Heart left ventricle (tissue), 16 donors: Measurements from ENCODE around the gene MAPT. TPM values are rescaled to one million over a fixed set of nuclear protein-coding genes. Genes with fewer than 3 reads are reported as not detected.

Source experiments
- ATAC-seq, 4 donors: fragments of 200-7000 bp; cut with Tn5 transposase; one replicate each; pipeline ENCODE4 v1.9.1; 2020 to 2022; ENCODE audit warnings: moderate library complexity in 4 of 4, mild to moderate bottlenecking in 3 of 4, moderate number of reproducible peaks in 1 of 4
- DNase-seq, 5 donors: peaks; one replicate each; pipeline ENCODE4 v3.0.0-alpha.2; 2020
- H3K27ac ChIP-seq, 12 donors: fragments of 200-600 bp; sonication (generic) in 4 of 12; one replicate each; pipeline versions ENCODE4 v1.5.0 to v1.8.0; 2016 to 2022; ENCODE audit warnings: mild to moderate bottlenecking in 2 of 12
- H3K27me3 ChIP-seq, 9 donors: fragments of 200-600 bp; sonication (generic) in 2 of 9; one replicate each; pipeline versions ENCODE4 v1.5.1 to v1.8.0; 2016 to 2022; ENCODE audit warnings: mild to moderate bottlenecking in 3 of 9
- H3K36me3 ChIP-seq, 9 donors: fragments of 200-600 bp; sonication (generic) in 2 of 9; one replicate each; pipeline versions ENCODE4 v1.5.0 to v1.8.0; 2018 to 2022; ENCODE audit warnings: mild to moderate bottlenecking in 2 of 9
- H3K4me1 ChIP-seq, 12 donors: fragments of 200-600 bp; sonication (generic) in 4 of 12; one replicate each; pipeline versions ENCODE4 v1.5.0 to v1.8.0; 2016 to 2022; ENCODE audit warnings: mild to moderate bottlenecking in 3 of 12
- H3K4me3 ChIP-seq, 12 donors: fragments of 200-600 bp; sonication (generic) in 4 of 12; one replicate each; pipeline versions ENCODE4 v1.5.0 to v1.8.0; 2017 to 2022; ENCODE audit warnings: mild to moderate bottlenecking in 9 of 12, moderate library complexity in 4 of 12
- H3K9me3 ChIP-seq, 12 donors: fragments of 200-600 bp; sonication (generic) in 4 of 12; one replicate each; pipeline versions ENCODE4 v1.5.0 to v1.8.0; 2016 to 2022; ENCODE audit warnings: mild to moderate bottlenecking in 1 of 12
- POLR2A ChIP-seq, 2 donors: fragments of 450-650 bp; IDR thresholded peaks; one replicate each; pipeline ENCODE4 v1.6.1; 2017; ENCODE audit warnings: antibody characterized with exemption in 2 of 2, mild to moderate bottlenecking in 2 of 2, moderate library complexity in 2 of 2
- WGBS, 4 donors: extraction: QIAGEN DNeasy Blood & Tissue Kit in 2 of 4; methylation state at CpG; one replicate each; pipeline versions ENCODE4 v1.1.5 to v1.1.7; 2013 to 2018; 5-methylcytosine and 5-hydroxymethylcytosine counted together
- intact Hi-C, 10 donors: fragments of 100-400 bp; cut with DNase I; formaldehyde crosslinking; loops; one replicate each; pipeline versions ENCODE4 v1.11.1 to v1.14.2; 2022
- polyA plus RNA-seq, 2 donors: library from polyadenylated mRNA; stranded (reverse); fragments of 200-250 nt; gene quantifications; one replicate each; pipeline ENCODE4 v1.2.3, GENCODE V29; 2013
- total RNA-seq, 9 donors: library from RNA; depleted of rRNA in 2 of 9; stranded (reverse); fragments of >200 nt in 2 of 9; fragmentation: NEBNext Ultra II Directional in 3 of 9; extraction: Animal tissue kit (Norgen Biotek cat#: 25700) in 3 of 9; gene quantifications; one replicate each; pipeline versions ENCODE4 v1.1.0 to v1.2.4, GENCODE V29; 2016 to 2023
- TF ChIP-seq, protein P1 (sequence below), 12 donors: fragments of 200-600 bp; sonication (generic) in 4 of 12; IDR thresholded peaks; one replicate each; pipeline versions ENCODE4 v1.5.0 to v1.8.0; 2018 to 2022; ENCODE audit warnings: antibody characterized with exemption in 12 of 12, mild to moderate bottlenecking in 5 of 12
- donor health status: ischemic (EF 13 %, LVEDD 7.1; RV severe dilation, severe dysfunction).
- donor health status: healthy with polysubstance abuse.
- donor health status: DM: no; HTN: yes; CAD: no.
- donor health status: DM: no; HTN: no; CAD: no.
- donor health status: ischemic (EF 25% LVEDD 6.9; RV normal size, moderate dysfunction).
- donor health status: ischemic (EF 25% LVEDD 5.7; RV mildly dilated, moderate dysfunction).
- donor health status: healthy.
- donor health status: DM: yes; HTN: yes; CAD: no.
- donor health status: ischemic (EF 35%, LVEDD 5.7; RV mildly dilated, moderate dysfunction).
- donor health status: nonischemic (EF 11% LVEDD 7.7; RV severe dilation, severe dysfunction).
- donor health status: DM: yes; HTN: yes; CAD: no.
- donor health status: PGD.
- donor health status: ischemic (EF 29% LVEDD 5.4; RV normal size, mild dysfunction).
- donor health status: nonischemic (EF 23%, LVEDD 6.1; RV moderate dilation, normal function).

Gene MAPT
- total and polyA plus RNA-seq, 11 donors: 2.9 to 70.4 (median 29.3) TPM

DNA sequence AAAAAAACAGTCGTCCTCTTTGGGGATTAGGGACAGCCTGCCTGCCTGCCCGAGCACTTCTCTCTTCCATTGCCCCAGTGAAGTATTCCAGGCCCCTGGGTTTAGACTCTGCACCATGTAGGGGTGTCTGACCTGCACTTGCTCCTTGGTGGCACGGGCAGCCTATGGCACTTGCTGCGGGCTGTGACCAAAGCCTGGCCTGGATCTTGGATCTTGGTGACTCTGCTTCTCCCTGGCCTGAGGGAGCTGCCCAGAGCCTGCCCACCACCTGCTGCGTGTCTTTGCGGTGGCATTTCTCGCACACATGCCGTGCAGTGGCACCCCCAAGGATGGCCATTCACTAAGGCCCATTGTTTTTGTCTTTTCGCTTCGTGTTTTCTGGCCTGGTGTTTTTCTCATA lies 98.5 kb downstream of the MAPT start:
- TF ChIP-seq, protein P1, sequence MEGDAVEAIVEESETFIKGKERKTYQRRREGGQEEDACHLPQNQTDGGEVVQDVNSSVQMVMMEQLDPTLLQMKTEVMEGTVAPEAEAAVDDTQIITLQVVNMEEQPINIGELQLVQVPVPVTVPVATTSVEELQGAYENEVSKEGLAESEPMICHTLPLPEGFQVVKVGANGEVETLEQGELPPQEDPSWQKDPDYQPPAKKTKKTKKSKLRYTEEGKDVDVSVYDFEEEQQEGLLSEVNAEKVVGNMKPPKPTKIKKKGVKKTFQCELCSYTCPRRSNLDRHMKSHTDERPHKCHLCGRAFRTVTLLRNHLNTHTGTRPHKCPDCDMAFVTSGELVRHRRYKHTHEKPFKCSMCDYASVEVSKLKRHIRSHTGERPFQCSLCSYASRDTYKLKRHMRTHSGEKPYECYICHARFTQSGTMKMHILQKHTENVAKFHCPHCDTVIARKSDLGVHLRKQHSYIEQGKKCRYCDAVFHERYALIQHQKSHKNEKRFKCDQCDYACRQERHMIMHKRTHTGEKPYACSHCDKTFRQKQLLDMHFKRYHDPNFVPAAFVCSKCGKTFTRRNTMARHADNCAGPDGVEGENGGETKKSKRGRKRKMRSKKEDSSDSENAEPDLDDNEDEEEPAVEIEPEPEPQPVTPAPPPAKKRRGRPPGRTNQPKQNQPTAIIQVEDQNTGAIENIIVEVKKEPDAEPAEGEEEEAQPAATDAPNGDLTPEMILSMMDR (IDR thresholded peaks at IDR 0.05): no peak
- no peak for TF ChIP-seq POLR2A (IDR thresholded peaks at IDR 0.05)
- H3K4me3 ChIP-seq: no peak overlapping the region
- no peaks in the 10 kb centered on the region for H3K4me1 ChIP-seq
- H3K27me3 ChIP-seq: no peaks in the 10 kb centered on the region
- DNase-seq: no peak
- no peak overlapping the region for H3K27ac ChIP-seq
- H3K36me3 ChIP-seq: no peaks in the 10 kb centered on the region
- WGBS, 4 donors: 81 to 82% (median 81%) methylated on average over 10 of the region's 10 CpGs
- ATAC-seq: no peak
- intact Hi-C loops: no loop called here
- no peaks in the 10 kb centered on the region for H3K9me3 ChIP-seq

DNA sequence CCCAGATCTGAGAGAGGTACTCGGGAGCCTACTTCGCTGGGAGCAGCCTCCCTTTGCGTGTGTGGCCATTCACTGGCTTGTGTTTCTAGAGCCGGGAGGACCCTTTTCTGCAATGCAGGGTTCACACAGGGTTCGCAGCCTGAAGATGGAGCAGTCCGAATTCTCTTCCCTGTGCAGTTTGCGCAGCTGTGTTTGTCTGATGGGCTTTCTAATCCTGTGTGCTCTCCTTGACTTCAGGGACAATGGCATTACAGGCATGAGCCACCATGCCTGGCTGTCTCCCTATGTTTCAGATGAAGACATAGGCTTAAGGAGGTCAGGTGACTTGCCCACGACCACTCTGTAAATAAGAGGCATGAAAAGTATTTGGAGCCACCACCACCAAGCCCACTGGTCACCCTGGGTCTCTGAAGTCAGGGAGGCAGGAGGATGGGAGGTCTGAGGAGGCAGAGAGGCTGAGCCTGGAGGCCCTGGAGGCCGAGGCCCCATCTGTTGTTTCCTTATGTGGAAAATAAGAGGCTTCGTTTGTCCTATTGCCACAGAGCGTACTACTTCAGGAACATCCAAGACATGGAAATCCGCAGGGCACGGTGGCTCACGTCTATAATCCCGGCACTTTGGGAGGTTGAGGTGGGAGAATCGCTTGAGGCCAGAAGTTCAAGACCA lies 99.7 kb downstream of the MAPT start:
- DNase-seq (peak in 1 of 5 donors; percentile 3), ATAC-seq (no peak)
- intact Hi-C loops: no loop called here
- Histone ChIP-seq H3K4me3 (no peak overlapping the region), H3K4me1 (no peaks in the 10 kb centered on the region), H3K27me3 (no peaks in the 10 kb centered on the region), H3K27ac (no peak overlapping the region), H3K36me3 (no peaks in the 10 kb centered on the region), H3K9me3 (no peaks in the 10 kb centered on the region)
- WGBS, 4 donors: 88 to 90% (median 89%) methylated on average over 16 of the region's 16 CpGs
- TF ChIP-seq POLR2A (IDR thresholded peaks at IDR 0.05): no peak
- TF ChIP-seq, protein P1 (IDR thresholded peaks at IDR 0.05): no peak

DNA sequence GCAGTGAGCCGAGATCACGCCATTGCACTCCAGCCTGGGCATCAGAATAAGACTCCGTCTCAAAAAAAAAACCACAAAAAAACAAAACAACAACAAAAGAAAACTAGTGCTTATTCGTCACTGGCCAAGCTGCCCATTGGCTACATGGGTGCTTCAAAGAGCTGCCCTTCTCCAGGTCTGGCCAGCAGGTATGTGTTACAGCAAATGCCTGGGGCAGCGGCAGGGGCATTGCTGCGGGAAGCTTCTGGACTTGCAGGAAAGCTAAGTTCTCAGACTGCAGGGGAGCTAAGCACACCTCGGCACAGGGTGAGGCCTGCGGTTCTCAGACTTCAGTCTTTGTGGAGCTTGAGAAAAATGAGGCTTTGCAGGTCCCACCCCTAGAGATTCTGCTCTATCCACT lies 100.6 kb downstream of the MAPT start:
- Histone ChIP-seq H3K4me1 (no peaks in the 10 kb centered on the region), H3K27ac (no peak overlapping the region), H3K4me3 (no peak overlapping the region), H3K27me3 (no peaks in the 10 kb centered on the region), H3K9me3 (no peaks in the 10 kb centered on the region), H3K36me3 (no peaks in the 10 kb centered on the region)
- ATAC-seq (no peak), DNase-seq (peak in 1 of 5 donors; percentile 47)
- WGBS, 4 donors: 93 to 95% (median 93%) methylated on average over 8 of the region's 8 CpGs
- intact Hi-C loops: no loop called here
- TF ChIP-seq, protein P1 (IDR thresholded peaks at IDR 0.05): no peak
- TF ChIP-seq POLR2A (IDR thresholded peaks at IDR 0.05): no peak

DNA sequence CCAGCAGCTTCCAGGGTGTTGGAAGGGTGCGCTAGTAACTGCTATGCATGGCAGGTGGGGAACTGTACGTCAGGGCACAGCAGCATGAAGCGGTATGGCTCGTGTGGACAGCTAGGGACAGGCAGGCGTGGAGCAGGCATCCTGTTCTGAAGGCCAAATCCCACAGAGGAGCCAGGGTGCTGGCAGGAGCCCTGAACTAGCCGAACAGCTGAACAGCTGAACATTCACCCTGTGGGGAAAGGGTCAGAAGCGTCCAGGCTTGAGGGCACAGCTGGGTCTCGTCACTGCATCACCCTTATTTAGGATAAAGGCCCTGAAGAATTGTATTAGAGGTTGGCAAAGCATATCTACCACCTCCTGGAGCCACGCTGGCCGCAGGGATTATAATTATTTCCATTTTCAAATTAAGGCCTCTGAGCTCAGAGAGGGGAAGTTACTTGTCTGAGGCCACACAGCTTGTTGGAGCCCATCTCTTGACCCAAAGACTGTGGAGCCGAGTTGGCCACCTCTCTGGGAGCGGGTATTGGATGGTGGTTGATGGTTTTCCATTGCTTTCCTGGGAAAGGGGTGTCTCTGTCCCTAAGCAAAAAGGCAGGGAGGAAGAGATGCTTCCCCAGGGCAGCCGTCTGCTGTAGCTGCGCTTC lies 101.4 kb downstream of the MAPT start:
- 80 to 88% (median 85%) methylated on average over 11 to 14 of the region's 14 CpGs for WGBS, 4 donors
- ATAC-seq (no peak), DNase-seq (peak in 1 of 5 donors; percentile 51)
- intact Hi-C loops: no loop called here
- Histone ChIP-seq H3K9me3 (no peaks in the 10 kb centered on the region), H3K36me3 (no peaks in the 10 kb centered on the region), H3K27me3 (no peaks in the 10 kb centered on the region), H3K4me1 (no peaks in the 10 kb centered on the region), H3K4me3 (no peak overlapping the region), H3K27ac (no peak overlapping the region)
- TF ChIP-seq POLR2A (IDR thresholded peaks at IDR 0.05): no peak
- TF ChIP-seq, protein P1 (IDR thresholded peaks at IDR 0.05): no peak
